GM12872 (cell line): ENCODE results near the gene NEK5.

Source experiments
- TF ChIP-seq, protein P1 (sequence below): IDR thresholded peaks from 3 replicates; pipeline ENCODE4 v1.5.1; 2011; ENCODE audit warnings: low read depth, mild to moderate bottlenecking, low read length, moderate library complexity; ENCODE audit not compliant: insufficient read depth

Gene NEK5

DNA sequence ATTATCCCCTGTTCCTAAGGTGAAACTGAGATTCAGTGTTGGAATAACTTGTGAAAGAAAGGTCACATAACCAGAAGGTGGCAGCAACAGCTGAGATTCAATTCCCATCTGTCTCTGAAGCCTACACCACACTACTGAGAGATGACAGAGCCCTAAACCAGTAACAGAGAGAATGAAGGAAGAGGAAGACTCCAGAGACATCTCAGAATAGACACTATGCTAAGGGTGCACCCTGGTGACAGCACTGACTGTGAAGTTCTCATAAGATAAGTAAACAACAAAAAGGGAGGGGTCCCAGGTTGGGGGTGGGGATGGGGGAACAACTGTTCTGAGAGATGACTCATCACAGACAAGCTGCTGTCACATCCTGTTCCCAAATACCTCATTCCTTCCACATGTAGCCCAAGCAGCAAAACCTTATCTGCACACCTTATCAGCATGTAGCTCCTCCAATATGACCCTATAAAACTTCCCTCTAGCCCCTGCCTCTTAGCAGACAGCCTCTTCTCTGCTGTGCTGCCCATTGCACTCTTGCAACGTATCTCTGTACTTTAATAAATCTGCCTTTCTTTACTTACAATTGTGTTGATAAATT is 57.8 kb downstream of the NEK5 start:
- TF ChIP-seq, protein P1, sequence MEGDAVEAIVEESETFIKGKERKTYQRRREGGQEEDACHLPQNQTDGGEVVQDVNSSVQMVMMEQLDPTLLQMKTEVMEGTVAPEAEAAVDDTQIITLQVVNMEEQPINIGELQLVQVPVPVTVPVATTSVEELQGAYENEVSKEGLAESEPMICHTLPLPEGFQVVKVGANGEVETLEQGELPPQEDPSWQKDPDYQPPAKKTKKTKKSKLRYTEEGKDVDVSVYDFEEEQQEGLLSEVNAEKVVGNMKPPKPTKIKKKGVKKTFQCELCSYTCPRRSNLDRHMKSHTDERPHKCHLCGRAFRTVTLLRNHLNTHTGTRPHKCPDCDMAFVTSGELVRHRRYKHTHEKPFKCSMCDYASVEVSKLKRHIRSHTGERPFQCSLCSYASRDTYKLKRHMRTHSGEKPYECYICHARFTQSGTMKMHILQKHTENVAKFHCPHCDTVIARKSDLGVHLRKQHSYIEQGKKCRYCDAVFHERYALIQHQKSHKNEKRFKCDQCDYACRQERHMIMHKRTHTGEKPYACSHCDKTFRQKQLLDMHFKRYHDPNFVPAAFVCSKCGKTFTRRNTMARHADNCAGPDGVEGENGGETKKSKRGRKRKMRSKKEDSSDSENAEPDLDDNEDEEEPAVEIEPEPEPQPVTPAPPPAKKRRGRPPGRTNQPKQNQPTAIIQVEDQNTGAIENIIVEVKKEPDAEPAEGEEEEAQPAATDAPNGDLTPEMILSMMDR, result 0 out of 3 replicates have a peak, but pooled peaks have one; percentile 15

- TF ChIP-seq, protein P1, result no peak
Observed at GRCh38 chr13:52067237-52067636, 61.6 kb downstream of the NEK5 start.

GRCh38 chr13:52061587-52061986 is 67.3 kb downstream of the NEK5 start:
- TF ChIP-seq, protein P1, result no peak

DNA sequence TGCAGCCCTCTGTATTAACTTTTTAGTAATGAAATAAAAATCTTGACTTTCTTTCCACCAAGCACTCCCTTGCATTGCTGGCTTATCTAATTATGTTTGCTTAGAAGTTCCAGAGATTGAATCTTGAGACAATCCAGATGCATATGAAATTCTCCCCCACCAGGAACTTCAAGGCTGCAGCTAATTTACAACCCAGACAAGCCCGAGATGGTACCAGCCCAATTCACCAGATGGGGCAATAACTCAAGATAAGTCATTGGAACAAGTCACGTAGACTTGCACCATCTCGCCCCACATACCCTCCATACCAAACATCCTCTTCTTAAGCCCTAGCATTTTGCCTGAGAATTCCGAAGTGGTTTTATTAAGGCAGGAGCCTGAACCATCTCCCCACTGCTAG is 75.4 kb downstream of the NEK5 start:
- TF ChIP-seq, protein P1, result no peak

DNA sequence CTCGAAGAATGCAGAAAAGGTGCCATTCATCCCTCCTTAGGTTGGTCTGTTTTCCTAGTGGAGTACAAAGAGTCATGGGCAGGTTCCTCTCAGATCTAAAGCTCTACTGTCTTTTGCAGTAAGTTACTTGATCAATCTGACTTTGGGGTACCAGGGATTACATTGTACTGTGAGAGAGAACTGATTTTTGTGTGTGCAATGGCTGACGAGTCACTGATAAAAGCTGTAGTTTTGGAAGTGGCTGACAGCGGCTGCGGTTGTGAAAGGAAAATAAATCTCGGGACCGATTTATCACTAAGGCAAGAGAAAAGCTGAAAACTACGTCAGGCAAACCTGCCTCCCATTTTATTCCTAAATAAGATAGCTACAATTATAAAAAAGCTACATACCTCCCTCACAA is 77.5 kb downstream of the NEK5 start:
- TF ChIP-seq, protein P1, result no peak

DNA sequence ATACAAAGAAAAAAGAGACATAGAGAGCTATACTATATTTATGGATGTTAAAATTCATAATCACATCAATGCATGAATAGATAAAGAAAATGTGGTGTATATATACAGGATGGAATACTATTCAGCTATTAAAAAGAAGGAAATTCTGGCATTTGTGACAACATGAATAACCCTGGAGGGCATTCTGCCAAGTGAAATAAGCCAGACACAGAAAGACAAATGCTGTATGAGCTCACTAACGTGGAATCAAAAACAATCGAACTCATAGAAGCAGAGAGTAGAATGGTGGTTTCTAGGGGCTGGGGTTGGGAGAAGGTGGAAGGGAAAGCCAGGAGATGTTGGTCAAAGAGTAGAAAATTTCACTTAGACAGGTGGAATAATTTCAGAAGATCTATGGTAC is 80.4 kb downstream of the NEK5 start:
- TF ChIP-seq, protein P1, result no peak

DNA sequence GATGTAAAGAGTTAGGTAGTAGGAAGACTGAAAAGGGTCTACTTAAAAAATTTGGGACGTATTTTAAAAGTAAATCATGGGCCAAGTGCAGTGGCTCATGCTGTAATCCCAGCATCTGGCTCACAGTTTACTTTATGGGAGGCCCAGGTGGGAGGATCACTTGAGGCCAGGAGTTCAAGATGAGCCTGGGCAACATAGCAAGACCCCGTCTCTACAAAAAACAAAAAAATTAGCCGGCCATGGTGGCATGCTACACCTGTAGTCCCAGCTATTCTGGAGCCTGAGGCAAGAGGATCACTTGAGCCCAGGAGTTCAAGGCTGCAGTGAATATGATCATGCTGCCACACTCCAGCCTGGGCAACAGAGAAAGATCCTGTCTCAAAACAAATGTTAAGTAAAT is 81.4 kb downstream of the NEK5 start:
- TF ChIP-seq, protein P1, result no peak
